ENCODE results near the gene SSTR5. TPM values are rescaled to one million over a fixed set of nuclear protein-coding genes. Genes with fewer than 3 reads are reported as not detected.

The SSTR5 gene
- total and polyA plus RNA-seq, 2 donors from 2014 or later, result 6.7 TPM; not detected in 1

- Histone ChIP-seq H3K4me3 (ENCODE audit: low read length in 3 of 3) (no peak overlapping the region), H3K36me3 (ENCODE audit: control insufficient read depth in 2 of 3, insufficient read depth in 3 of 3, low read length in 3 of 3) (no peaks in the 10 kb centered on the region), H3K27me3 (ENCODE audit: control insufficient read depth, insufficient read depth, low read length) (no peaks in the 10 kb centered on the region), H3K9me3 (ENCODE audit: control insufficient read depth in 2 of 3, insufficient read depth in 1 of 3, low read length in 3 of 3) (no peaks in the 10 kb centered on the region), H3K9ac (ENCODE audit: low read length in 3 of 3) (no peak overlapping the region), H3K4me1 (ENCODE audit: control insufficient read depth in 2 of 3, insufficient read depth in 2 of 3, low read depth in 1 of 3, low read length in 3 of 3) (no peaks in the 10 kb centered on the region), H3K27ac (ENCODE audit: low read depth in 2 of 2, low read length in 2 of 2) (no peak overlapping the region)
- no peak for TF ChIP-seq CTCF (IDR thresholded peaks at IDR 0.05; ENCODE audit: borderline replicate concordance, extremely low read depth, insufficient read depth)
- FAIRE-seq (no peak), DNase-seq (no peak)
- intact Hi-C loops (cut with DNase I), result no loop called here
Observed at GRCh38 chr16:1116693-1117077, 44.1 kb downstream of the SSTR5 start.

- FAIRE-seq (no peak), DNase-seq (no peak)
- Histone ChIP-seq H3K9ac (ENCODE audit: low read length in 3 of 3) (no peak overlapping the region), H3K27me3 (ENCODE audit: control insufficient read depth, insufficient read depth, low read length) (no peaks in the 10 kb centered on the region), H3K9me3 (ENCODE audit: control insufficient read depth in 2 of 3, insufficient read depth in 1 of 3, low read length in 3 of 3) (no peaks in the 10 kb centered on the region), H3K4me3 (ENCODE audit: low read length in 3 of 3) (no peak overlapping the region), H3K4me1 (ENCODE audit: control insufficient read depth in 2 of 3, insufficient read depth in 2 of 3, low read depth in 1 of 3, low read length in 3 of 3) (no peaks in the 10 kb centered on the region), H3K27ac (ENCODE audit: low read depth in 2 of 2, low read length in 2 of 2) (no peak overlapping the region), H3K36me3 (ENCODE audit: control insufficient read depth in 2 of 3, insufficient read depth in 3 of 3, low read length in 3 of 3) (no peaks in the 10 kb centered on the region)
- intact Hi-C loops (cut with DNase I), result no loop called here
- no peak for TF ChIP-seq CTCF (IDR thresholded peaks at IDR 0.05; ENCODE audit: borderline replicate concordance, extremely low read depth, insufficient read depth)
Observed at GRCh38 chr16:1117176-1117900, 44.8 kb downstream of the SSTR5 start.

GRCh38 chr16:1117926-1118325, 45.4 kb downstream of the SSTR5 start:
- FAIRE-seq, result no peak
- TF ChIP-seq CTCF (IDR thresholded peaks at IDR 0.05; ENCODE audit: borderline replicate concordance, extremely low read depth, insufficient read depth), result no peak
- Histone ChIP-seq H3K36me3 (ENCODE audit: control insufficient read depth in 2 of 3, insufficient read depth in 3 of 3, low read length in 3 of 3) (no peaks in the 10 kb centered on the region), H3K27me3 (ENCODE audit: control insufficient read depth, insufficient read depth, low read length) (no peaks in the 10 kb centered on the region), H3K27ac (ENCODE audit: low read depth in 2 of 2, low read length in 2 of 2) (no peak overlapping the region), H3K9me3 (ENCODE audit: control insufficient read depth in 2 of 3, insufficient read depth in 1 of 3, low read length in 3 of 3) (no peaks in the 10 kb centered on the region), H3K9ac (ENCODE audit: low read length in 3 of 3) (no peak overlapping the region), H3K4me1 (ENCODE audit: control insufficient read depth in 2 of 3, insufficient read depth in 2 of 3, low read depth in 1 of 3, low read length in 3 of 3) (no peaks in the 10 kb centered on the region), H3K4me3 (ENCODE audit: low read length in 3 of 3) (no peak overlapping the region)
- DNase-seq, result no peak
- intact Hi-C loops (cut with DNase I), result no loop called here

GRCh38 chr16:1119129-1119528, 46.6 kb downstream of the SSTR5 start:
- Histone ChIP-seq H3K9me3 (ENCODE audit: control insufficient read depth in 2 of 3, insufficient read depth in 1 of 3, low read length in 3 of 3) (no peaks in the 10 kb centered on the region), H3K36me3 (ENCODE audit: control insufficient read depth in 2 of 3, insufficient read depth in 3 of 3, low read length in 3 of 3) (no peaks in the 10 kb centered on the region), H3K9ac (ENCODE audit: low read length in 3 of 3) (no peak overlapping the region), H3K4me3 (ENCODE audit: low read length in 3 of 3) (no peak overlapping the region), H3K27me3 (ENCODE audit: control insufficient read depth, insufficient read depth, low read length) (no peaks in the 10 kb centered on the region), H3K27ac (ENCODE audit: low read depth in 2 of 2, low read length in 2 of 2) (no peak overlapping the region), H3K4me1 (ENCODE audit: control insufficient read depth in 2 of 3, insufficient read depth in 2 of 3, low read depth in 1 of 3, low read length in 3 of 3) (no peaks in the 10 kb centered on the region)
- no peak for DNase-seq
- intact Hi-C loops (cut with DNase I), result no loop called here
- no peak for FAIRE-seq
- no peak for TF ChIP-seq CTCF (IDR thresholded peaks at IDR 0.05; ENCODE audit: borderline replicate concordance, extremely low read depth, insufficient read depth)
